Ovary (tissue), 3 donors: ENCODE data around the gene PRSS8.

Experiments used
- POLR2A ChIP-seq: fragments of 450-650 bp; IDR thresholded peaks from one replicate; pipeline ENCODE4 v1.6.1; 2017; ENCODE audit warnings: antibody characterized with exemption, mild to moderate bottlenecking, moderate library complexity
- TF ChIP-seq, protein P1 (sequence below), 3 donors: fragments of 450-650 bp in 2 of 3; fragments of 200-600 bp in 1 of 3; IDR thresholded peaks; one replicate each; pipeline versions ENCODE4 v1.5.1 to v1.8.0; 2016 to 2022; ENCODE audit warnings: antibody characterized with exemption in 3 of 3, mild to moderate bottlenecking in 1 of 3
- donor health status: DM: no; HTN: no; CAD: no.

DNA sequence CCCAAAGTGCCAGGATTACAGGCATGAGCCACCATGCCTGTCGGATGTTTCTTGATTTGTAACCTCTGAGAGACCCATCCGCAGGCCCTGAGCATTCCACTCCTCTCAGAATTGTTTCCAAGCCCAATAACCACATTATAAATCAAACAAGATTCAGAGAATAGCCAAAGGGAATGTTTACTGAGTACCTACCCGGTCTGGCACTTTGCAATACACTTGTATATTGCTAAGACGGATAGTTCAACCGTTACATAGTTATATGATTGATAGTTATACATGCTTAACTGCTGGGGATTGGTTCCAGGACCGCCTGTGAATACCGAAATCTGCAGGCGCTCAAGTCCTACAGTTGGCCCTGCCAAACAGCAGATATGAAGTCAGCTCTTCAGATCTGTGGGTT lies 21.1 kb downstream of the PRSS8 start:
- TF ChIP-seq, protein P1, sequence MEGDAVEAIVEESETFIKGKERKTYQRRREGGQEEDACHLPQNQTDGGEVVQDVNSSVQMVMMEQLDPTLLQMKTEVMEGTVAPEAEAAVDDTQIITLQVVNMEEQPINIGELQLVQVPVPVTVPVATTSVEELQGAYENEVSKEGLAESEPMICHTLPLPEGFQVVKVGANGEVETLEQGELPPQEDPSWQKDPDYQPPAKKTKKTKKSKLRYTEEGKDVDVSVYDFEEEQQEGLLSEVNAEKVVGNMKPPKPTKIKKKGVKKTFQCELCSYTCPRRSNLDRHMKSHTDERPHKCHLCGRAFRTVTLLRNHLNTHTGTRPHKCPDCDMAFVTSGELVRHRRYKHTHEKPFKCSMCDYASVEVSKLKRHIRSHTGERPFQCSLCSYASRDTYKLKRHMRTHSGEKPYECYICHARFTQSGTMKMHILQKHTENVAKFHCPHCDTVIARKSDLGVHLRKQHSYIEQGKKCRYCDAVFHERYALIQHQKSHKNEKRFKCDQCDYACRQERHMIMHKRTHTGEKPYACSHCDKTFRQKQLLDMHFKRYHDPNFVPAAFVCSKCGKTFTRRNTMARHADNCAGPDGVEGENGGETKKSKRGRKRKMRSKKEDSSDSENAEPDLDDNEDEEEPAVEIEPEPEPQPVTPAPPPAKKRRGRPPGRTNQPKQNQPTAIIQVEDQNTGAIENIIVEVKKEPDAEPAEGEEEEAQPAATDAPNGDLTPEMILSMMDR (IDR thresholded peaks at IDR 0.05), result no peak
- TF ChIP-seq POLR2A, result no peak
